HCT116 (cell line): ENCODE data around the gene RPL19. TPM values are rescaled to one million over a fixed set of nuclear protein-coding genes. Genes with fewer than 3 reads are reported as not detected.

Experiments
- ATAC-seq: fragments of 200-7000 bp; cut with Tn5 transposase; 2 replicates; pipeline ENCODE4 v1.9.1; 2020; ENCODE audit warnings: mild to moderate bottlenecking, moderate library complexity
- BruUV-seq: library from RNA; stranded (reverse); fragments of 400-500 nt; replicated peaks from 2 replicates; lab custom pipeline; 2021; lab: Mats Ljungman, UMichigan
- CTCF ChIA-PET: fragments of 300-600 bp; sonication (Branson Sonifier 250); formaldehyde crosslinking; loops from one replicate; lab custom pipeline; 2021; ENCODE audit warnings: antibody characterized with exemption; lab: Charles Lee
- POLR2A ChIA-PET: fragments of 300-600, 350-600 bp; sonication (Branson Sonifier 250); formaldehyde crosslinking; loops from one replicate; lab custom pipeline; 2021; ENCODE audit warnings: antibody characterized with exemption; lab: Charles Lee
- RAD21 ChIA-PET, 2 experiments: fragments of 300-600 bp; sonication (Branson Sonifier 250); formaldehyde crosslinking; loops; one replicate each; lab custom pipeline; 2023; ENCODE audit warnings: low total read pairs in 2 of 2; ENCODE audit not compliant: uncharacterized antibody in 2 of 2, unreplicated experiment in 2 of 2, low non-redundant PET in 1 of 2; lab: Charles Lee
- DNase-seq: peaks from one replicate; pipeline ENCODE4 v3.0.0-alpha.2; 2010; ENCODE audit warnings: low read depth, low spot score
- H2AFZ ChIP-seq: fragments of 200-600 bp; shearing (Covaris generic), sonication (generic); 2 replicates; pipeline ENCODE4 v1.6.1; 2017; ENCODE audit warnings: low read depth, mixed run types, mixed read lengths, antibody characterized with exemption, low read length; ENCODE audit not compliant: poor library complexity, severe bottlenecking
- H3K27ac ChIP-seq: 2 replicates; pipeline ENCODE4 v1.5.1; 2012; ENCODE audit warnings: low read depth, low read length
- H3K27me3 ChIP-seq: fragments of 200-600 bp; sonication (generic); 2 replicates; pipeline ENCODE4 v1.6.1; 2016; ENCODE audit warnings: mixed run types, low read length, mixed read lengths; ENCODE audit not compliant: insufficient read depth
- H3K36me3 ChIP-seq, 2 experiments: fragments of 200-500 bp in 1 of 2; fragments of 200-600 bp in 1 of 2; sonication (Bioruptor generic) in 1 of 2; sonication (generic) in 1 of 2; 2 replicates each; pipeline versions ENCODE4 v1.5.1 to v1.6.1; 2014 to 2016; ENCODE audit warnings: low read length in 2 of 2, inconsistent platforms in 1 of 2, mixed read lengths in 1 of 2, mixed run types in 1 of 2; ENCODE audit not compliant: insufficient read depth in 2 of 2, control insufficient read depth in 1 of 2
- H3K4me1 ChIP-seq, 2 experiments: fragments of 200-600 bp in 1 of 2; sonication (generic) in 1 of 2; 2 replicates each; pipeline versions ENCODE4 v1.5.1 to v1.6.1; 2012 to 2017; ENCODE audit warnings: low read length in 2 of 2, inconsistent platforms in 1 of 2, mild to moderate bottlenecking in 1 of 2, mixed read lengths in 1 of 2, mixed run types in 1 of 2, moderate library complexity in 1 of 2; ENCODE audit not compliant: insufficient read depth in 2 of 2, control insufficient read depth in 1 of 2
- H3K4me2 ChIP-seq: fragments of 200-600 bp; sonication (generic); 2 replicates; pipeline ENCODE4 v1.6.1; 2017; ENCODE audit warnings: mixed run types, low read length, mixed read lengths
- H3K4me3 ChIP-seq, 2 experiments: fragments of 200-600 bp in 1 of 2; sonication (generic) in 1 of 2; replicated peaks in 1 of 2; 2 replicates each; pipeline ENCODE4 v1.5.1; 2011 to 2016; ENCODE audit warnings: low read length in 2 of 2, control low read depth in 1 of 2, low read depth in 1 of 2, mild to moderate bottlenecking in 1 of 2, mixed read lengths in 1 of 2, mixed run types in 1 of 2
- H3K79me2 ChIP-seq: fragments of 200-600 bp; sonication (generic); 2 replicates; pipeline ENCODE4 v1.6.1; 2017; ENCODE audit warnings: mild to moderate bottlenecking, mixed run types, low read length, moderate library complexity, mixed read lengths; ENCODE audit not compliant: insufficient read depth
- H3K9ac ChIP-seq: fragments of 200-600 bp; sonication (generic); 2 replicates; pipeline ENCODE4 v1.6.1; 2016; ENCODE audit warnings: low read length, mixed read lengths
- H3K9me2 ChIP-seq: fragments of 200-600 bp; sonication (generic), shearing (Covaris generic); 2 replicates; pipeline ENCODE4 v1.6.1; 2017; ENCODE audit warnings: mixed run types, mild to moderate bottlenecking, moderate library complexity; ENCODE audit not compliant: insufficient read depth
- H3K9me3 ChIP-seq, 2 experiments: fragments of 200-500 bp in 1 of 2; fragments of 200-600 bp in 1 of 2; sonication (Bioruptor generic) in 1 of 2; sonication (generic) in 1 of 2; 2 replicates each; pipeline ENCODE4 v1.6.1; 2014 to 2017; ENCODE audit warnings: low read length in 2 of 2, mixed read lengths in 2 of 2, inconsistent platforms in 1 of 2, low read depth in 1 of 2, mild to moderate bottlenecking in 1 of 2, mixed run types in 1 of 2, moderate library complexity in 1 of 2; ENCODE audit not compliant: control insufficient read depth in 1 of 2, insufficient read depth in 1 of 2
- H4K20me1 ChIP-seq: fragments of 200-600 bp; sonication (generic), shearing (Covaris generic); 2 replicates; pipeline ENCODE4 v1.6.1; 2017; ENCODE audit warnings: mixed run types, mild to moderate bottlenecking, moderate library complexity; ENCODE audit not compliant: insufficient read depth
- ATF3 ChIP-seq: IDR thresholded peaks from 2 replicates; pipeline ENCODE4 v1.6.1; 2012
- CBX3 ChIP-seq: IDR thresholded peaks from 2 replicates; pipeline ENCODE4 v1.6.1; 2012; ENCODE audit warnings: low read depth
- CEBPB ChIP-seq: IDR thresholded peaks from 2 replicates; pipeline ENCODE4 v1.6.1; 2012; ENCODE audit warnings: low read depth
- CTCF ChIP-seq, 3 experiments: fragments of 200-600 bp in 1 of 3; sonication (generic) in 1 of 3; IDR thresholded peaks in 2 of 3; conservative IDR thresholded peaks in 1 of 3; 2 replicates each; pipeline ENCODE4 v1.5.1; 2012 to 2017; ENCODE audit warnings: low read depth in 2 of 3, low read length in 2 of 3, antibody characterized with exemption in 1 of 3, borderline replicate concordance in 1 of 3, control low read depth in 1 of 3, mild to moderate bottlenecking in 1 of 3, mixed read lengths in 1 of 3, mixed run types in 1 of 3, moderate library complexity in 1 of 3; ENCODE audit not compliant: insufficient read depth in 1 of 3
- ELF1 ChIP-seq: IDR thresholded peaks from 2 replicates; pipeline ENCODE4 v1.6.1; 2012; ENCODE audit warnings: low read depth, borderline replicate concordance
- EZH2 ChIP-seq: fragments of 200-600 bp; sonication (generic); IDR thresholded peaks from 2 replicates; pipeline ENCODE4 v1.6.1; 2017; ENCODE audit warnings: antibody characterized with exemption, mixed run types
- EZH2phosphoT487 ChIP-seq: fragments of 200-600 bp; IDR thresholded peaks from 2 replicates; pipeline ENCODE4 v1.6.1; 2018; ENCODE audit warnings: antibody characterized with exemption, borderline replicate concordance
- FOSL1 ChIP-seq: IDR thresholded peaks from 2 replicates; pipeline ENCODE4 v1.6.1; 2012; ENCODE audit warnings: low read depth
- MAX ChIP-seq: IDR thresholded peaks from 2 replicates; pipeline ENCODE4 v1.6.1; 2012
- POLR2A ChIP-seq: IDR thresholded peaks from 2 replicates; pipeline ENCODE4 v1.7.0; 2011; ENCODE audit warnings: borderline replicate concordance; ENCODE audit not compliant: insufficient read depth, insufficient read length; ENCODE audit errors: extremely low read depth
- POLR2AphosphoS5 ChIP-seq: IDR thresholded peaks from 2 replicates; pipeline ENCODE4 v1.6.1; 2011; ENCODE audit warnings: mild to moderate bottlenecking, low read depth, low read length, moderate library complexity
- TCF7L2 ChIP-seq: IDR thresholded peaks from 2 replicates; pipeline ENCODE4 v1.7.0; 2011; ENCODE audit warnings: borderline replicate concordance, inconsistent platforms; ENCODE audit not compliant: insufficient read depth, insufficient read length; ENCODE audit errors: extremely low read depth
- YY1 ChIP-seq: IDR thresholded peaks from 2 replicates; pipeline ENCODE4 v1.6.1; 2011; ENCODE audit warnings: low read length, low read depth, moderate library complexity, mild to moderate bottlenecking; ENCODE audit not compliant: insufficient replicate concordance; ENCODE audit errors: extremely low read depth
- ZBTB33 ChIP-seq: IDR thresholded peaks from 2 replicates; pipeline ENCODE4 v1.6.1; 2011; ENCODE audit warnings: mild to moderate bottlenecking, low read length, moderate library complexity; ENCODE audit not compliant: insufficient replicate concordance; ENCODE audit errors: extremely low read depth
- ZFX ChIP-seq: fragments of 450-650 bp; IDR thresholded peaks from 2 replicates; pipeline ENCODE4 v1.6.1; 2017
- ZNF274 ChIP-seq: fragments of 200-500 bp; sonication (Bioruptor generic); IDR thresholded peaks from 2 replicates; pipeline ENCODE4 v1.6.1; 2014; ENCODE audit warnings: mild to moderate bottlenecking, low read depth, low read length, inconsistent platforms
- intact Hi-C: fragments of 100-400 bp; cut with micrococcal nuclease; formaldehyde crosslinking; loops from 2 replicates; pipeline ENCODE4 v1.10.0; 2022
- total RNA-seq: library from RNA; stranded (reverse); gene quantifications from one replicate; pipeline ENCODE4 v1.2.1, GENCODE V29; 2021; ENCODE audit not compliant: unreplicated experiment

RPL19 gene
- total RNA-seq, 1 experiment from 2014 or later = 2,276 TPM

- Histone ChIP-seq H2AFZ (no peak overlapping the region), H3K9ac (no peak overlapping the region), H3K4me3 (no peak overlapping the region), H3K79me2 (peaks cover 12% of the 10 kb centered on the region; the same call in 1 of the 2 replicates), H3K4me1 (peaks cover 14 to 23% of the 10 kb centered on the region in 2 experiments), H3K4me2 (no peak overlapping the region), H4K20me1 (no peaks in the 10 kb centered on the region), H3K9me2 (no peaks in the 10 kb centered on the region), H3K36me3 (peaks cover 4 to 5% of the 10 kb centered on the region in 2 experiments; a peak in 3 of 4 replicates), H3K9me3 (no peaks in the 10 kb centered on the region), H3K27me3 (no peaks in the 10 kb centered on the region), H3K27ac (no peak overlapping the region)
- ChIA-PET RAD21 (no interaction called here), POLR2A (no interaction called here), CTCF (interaction anchor here (0.8 kb wide), 1 partner anchor 29 kb away, joined by 3 read pairs; no protein-coding TSS in a partner anchor)
- intact Hi-C loops = no loop called here
- DNase-seq = no peak
- ATAC-seq = no peak
- TF ChIP-seq YY1 (no peak), TCF7L2 (no peak), CEBPB (no peak), FOSL1 (no peak), CBX3 (no peak), POLR2AphosphoS5 (no peak), ELF1 (no peak), ZFX (no peak), MAX (no peak), ZNF274 (no peak), CTCF (IDR thresholded peaks at IDR 0.05 in 2 of 3, conservative IDR thresholded peaks at IDR 0.05 in 1 of 3; ENCODE audit: borderline replicate concordance in 1 of 3, insufficient read depth in 1 of 3, low read depth in 2 of 3, low read length in 2 of 3) (no peak), POLR2A (no peak), EZH2phosphoT487 (no peak), EZH2 (no peak), ZBTB33 (no peak), ATF3 (no peak)
- BruUV-seq = no TSS peak
These were observed 6.7 kb upstream of the RPL19 start for GRCh38 chr17:39193346-39193745.
